Measurements from ENCODE around the gene FBXO7.

GRCh38 chr22:32542677-32543357, 68.2 kb downstream of the FBXO7 start:
- TF ChIP-seq POLR2AphosphoS5 (IDR thresholded peaks at IDR 0.05) (no peak), CTCF (IDR thresholded peaks at IDR 0.05) (no peak)
